GM23338 (cell line): ENCODE results near the gene SMYD3.

Experiments
- POLR2AphosphoS5 ChIP-seq: IDR thresholded peaks from 2 replicates; pipeline ENCODE4 v1.6.1; 2016; ENCODE audit warnings: antibody characterized with exemption, low read depth
- REST ChIP-seq: IDR thresholded peaks from one replicate; pipeline ENCODE4 v1.6.1; 2018; ENCODE audit warnings: antibody characterized with exemption; ENCODE audit not compliant: unreplicated experiment
- TF ChIP-seq, protein P1 (sequence below), 2 experiments: fragments of 200-600 bp in 1 of 2; sonication (generic) in 1 of 2; conservative IDR thresholded peaks; 2 replicates each; pipeline versions ENCODE4 v1.5.1 to v1.6.1; 2016 to 2017; ENCODE audit warnings: antibody characterized with exemption in 2 of 2, low read depth in 2 of 2, mild to moderate bottlenecking in 2 of 2, moderate library complexity in 1 of 2

GRCh38 chr1:246515390-246516005, 8.4 kb upstream of the SMYD3 start:
- TF ChIP-seq POLR2AphosphoS5 (no peak), REST (no peak)
- TF ChIP-seq, protein P1, sequence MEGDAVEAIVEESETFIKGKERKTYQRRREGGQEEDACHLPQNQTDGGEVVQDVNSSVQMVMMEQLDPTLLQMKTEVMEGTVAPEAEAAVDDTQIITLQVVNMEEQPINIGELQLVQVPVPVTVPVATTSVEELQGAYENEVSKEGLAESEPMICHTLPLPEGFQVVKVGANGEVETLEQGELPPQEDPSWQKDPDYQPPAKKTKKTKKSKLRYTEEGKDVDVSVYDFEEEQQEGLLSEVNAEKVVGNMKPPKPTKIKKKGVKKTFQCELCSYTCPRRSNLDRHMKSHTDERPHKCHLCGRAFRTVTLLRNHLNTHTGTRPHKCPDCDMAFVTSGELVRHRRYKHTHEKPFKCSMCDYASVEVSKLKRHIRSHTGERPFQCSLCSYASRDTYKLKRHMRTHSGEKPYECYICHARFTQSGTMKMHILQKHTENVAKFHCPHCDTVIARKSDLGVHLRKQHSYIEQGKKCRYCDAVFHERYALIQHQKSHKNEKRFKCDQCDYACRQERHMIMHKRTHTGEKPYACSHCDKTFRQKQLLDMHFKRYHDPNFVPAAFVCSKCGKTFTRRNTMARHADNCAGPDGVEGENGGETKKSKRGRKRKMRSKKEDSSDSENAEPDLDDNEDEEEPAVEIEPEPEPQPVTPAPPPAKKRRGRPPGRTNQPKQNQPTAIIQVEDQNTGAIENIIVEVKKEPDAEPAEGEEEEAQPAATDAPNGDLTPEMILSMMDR (conservative IDR thresholded peaks at IDR 0.05; ENCODE audit: low read depth in 2 of 2) = no peak
